DLD1 (cell line): ENCODE data around the gene SFRP4.
"Not testable (repeated sequence)": the region's sequence is repeated elsewhere in the genome, so short reads cannot be mapped to it uniquely, and the experiment has no call there.

Experiments
- in situ Hi-C: cut with HindIII; loops from 2 replicates; pipeline ENCODE4 v1.10.0; 2017; ENCODE audit warnings: low sequenced_read_pairs

SFRP4 gene

DNA sequence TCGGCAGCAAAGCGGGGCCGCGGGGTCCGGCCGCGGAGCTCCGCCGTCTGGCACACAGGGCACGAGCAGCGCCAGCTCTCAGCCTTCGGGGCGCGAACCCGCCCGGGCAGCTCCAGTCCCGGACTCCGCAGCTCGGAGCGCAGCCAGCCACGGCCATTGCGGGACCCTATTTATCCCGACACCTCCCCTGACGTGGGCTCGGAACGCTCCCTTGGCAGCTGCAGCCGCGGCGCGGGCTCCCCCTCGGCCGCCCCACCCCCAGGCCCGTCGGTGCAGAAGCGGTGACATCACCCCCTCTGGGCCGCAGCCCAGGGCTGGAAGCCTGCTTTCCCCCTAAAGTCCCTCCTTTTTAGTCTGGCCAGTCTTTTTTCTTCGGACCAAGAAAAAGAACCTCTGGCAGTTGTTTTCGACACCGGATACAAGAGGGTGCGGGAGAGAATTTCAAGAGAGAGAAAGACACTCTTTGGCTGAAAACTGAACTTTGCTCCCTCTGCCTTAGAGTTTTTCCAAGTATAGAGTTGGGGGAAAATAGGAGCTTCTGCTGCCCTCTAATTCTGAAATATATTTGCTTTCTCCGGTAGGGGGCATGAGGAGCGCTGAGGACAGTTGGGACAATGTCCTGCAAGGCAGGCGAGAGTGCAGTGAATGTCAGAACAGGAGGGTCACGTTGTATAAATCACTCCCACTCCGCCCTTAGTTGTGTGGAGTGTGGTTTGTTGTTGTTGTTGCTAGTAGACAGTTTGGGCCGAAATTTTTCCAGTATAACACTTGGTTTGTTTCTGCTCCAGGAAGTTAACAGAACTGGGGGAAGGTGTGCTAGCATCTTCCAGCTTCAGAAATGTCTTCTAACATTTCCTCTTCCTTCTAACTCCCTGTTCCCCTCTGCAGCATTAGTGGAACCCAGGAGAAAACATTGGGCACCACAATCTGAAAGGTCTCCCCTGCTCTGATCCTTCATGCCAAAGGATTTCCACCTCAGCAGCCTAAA, at the start of gene SFRP4:
Gene SFRP4, minus strand, starts transcription at position 145 of the 988 bp plus-strand sequence. CDS start 280 bp downstream, outside the sequence.
- in situ Hi-C loops: loop anchor here (25.0 kb wide), 1 partner anchor 295 kb away; no protein-coding TSS in a partner anchor

DNA sequence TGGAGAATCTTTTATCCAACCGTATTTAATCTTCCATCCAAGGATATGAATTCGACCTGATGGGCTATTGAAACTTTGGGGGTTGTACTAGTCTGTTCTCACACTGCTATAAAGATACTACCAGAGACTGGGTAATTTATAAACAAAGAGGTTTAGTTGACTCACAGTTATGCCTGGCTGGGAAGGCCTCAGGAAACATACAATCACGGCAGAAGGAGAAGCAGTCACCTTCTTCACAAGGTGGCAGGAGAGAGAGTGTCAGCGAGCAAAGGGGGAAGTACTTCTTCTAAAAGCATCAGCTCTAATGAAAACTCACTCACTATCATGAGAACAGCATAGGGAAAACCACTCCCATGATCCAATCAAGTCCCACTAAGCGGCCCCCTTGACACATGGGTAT, 47.6 kb upstream of the SFRP4 start:
- in situ Hi-C loops: no loop called here

DNA sequence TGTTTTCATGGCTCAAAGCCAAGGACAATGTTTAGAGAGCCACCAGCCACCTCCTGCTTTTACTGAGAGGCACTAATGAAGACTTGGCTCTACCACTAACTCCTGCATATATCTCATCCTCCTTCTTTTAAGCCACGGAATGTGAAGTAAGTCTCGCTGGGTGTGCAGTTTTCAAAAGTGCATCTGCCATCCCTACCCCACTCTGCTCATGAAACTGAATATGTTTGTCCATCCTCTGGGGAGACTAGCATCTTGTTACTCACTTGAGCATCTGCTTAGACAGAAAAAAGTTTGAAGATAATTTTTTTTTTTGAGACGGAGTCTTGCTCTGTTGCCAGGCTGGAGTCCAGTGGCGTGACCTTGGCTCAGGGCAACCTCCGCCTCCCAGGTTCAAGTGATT, 44.6 kb upstream of the SFRP4 start:
- in situ Hi-C loops: no loop called here

DNA sequence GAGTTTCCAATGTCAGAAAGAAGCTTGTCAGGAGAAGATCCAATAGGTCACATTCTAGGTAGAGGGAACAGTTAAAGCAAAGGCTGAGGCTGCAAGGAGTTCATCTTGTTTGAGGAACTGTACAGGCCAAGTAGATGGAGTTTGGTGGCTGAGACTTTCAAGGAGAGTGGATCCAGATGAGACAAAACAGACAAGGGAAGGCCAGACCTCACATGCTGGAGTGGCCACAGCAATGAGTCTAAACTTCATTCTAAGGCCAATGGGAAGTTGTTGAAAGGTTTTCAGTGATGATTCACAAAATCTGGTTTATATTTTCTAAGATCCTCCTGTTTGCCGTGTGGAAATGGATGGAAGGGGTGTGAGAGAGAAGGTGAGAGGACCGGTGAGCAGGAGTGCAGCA, 43.9 kb upstream of the SFRP4 start:
- in situ Hi-C loops: no loop called here

DNA sequence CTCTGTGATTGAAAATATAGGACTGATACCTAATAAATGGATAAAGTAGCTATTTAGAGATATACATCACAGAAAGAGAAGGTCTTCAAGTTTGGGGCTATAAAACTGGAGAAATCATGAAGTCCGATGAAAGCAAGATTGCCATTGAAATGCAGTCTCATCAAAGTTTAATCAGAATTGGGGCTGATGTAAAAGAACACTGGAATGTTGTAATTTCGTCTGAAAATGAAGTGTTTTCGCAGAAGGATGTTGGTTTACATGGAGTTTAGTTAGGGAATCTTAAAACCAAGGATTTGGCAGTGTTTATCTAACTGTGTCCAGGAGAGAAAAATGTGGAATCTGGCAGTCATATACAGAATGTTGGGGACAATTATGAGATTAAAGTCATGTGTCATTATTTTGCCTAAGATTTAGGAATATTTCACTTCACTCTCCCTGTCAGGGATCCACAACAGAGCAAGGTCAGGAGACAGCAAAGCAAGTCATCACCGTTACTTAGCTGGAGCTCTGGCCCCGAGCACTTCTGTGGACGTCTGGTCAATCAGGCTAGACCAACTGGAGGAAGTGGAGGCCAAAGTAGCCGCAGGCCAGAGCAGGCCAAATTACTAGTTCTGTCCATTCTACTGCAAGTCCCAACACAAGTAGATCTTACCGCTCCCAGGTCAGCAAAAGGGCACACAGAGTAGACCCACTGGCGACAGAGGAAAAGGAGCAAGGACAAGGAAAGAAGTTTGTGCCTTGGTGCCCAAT, 40.8 kb upstream of the SFRP4 start:
- in situ Hi-C loops: no loop called here

DNA sequence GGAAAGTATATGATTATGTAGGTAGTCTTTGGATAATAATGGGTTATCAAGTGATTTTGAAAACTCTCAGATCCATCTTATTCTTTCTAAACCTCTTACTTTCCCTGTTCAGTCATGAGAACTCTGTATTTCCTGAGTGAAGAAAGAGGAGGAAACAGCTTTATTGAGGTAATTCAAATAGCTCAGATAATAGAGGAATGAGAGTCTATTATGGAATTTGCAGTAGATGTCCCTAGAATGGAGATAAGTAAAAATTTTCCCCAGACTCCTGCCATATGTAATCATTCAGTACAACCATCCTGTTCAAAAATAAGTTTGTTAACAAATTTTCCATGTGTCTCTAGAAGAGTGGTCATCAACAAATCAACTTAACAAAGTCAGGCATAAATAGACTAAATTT, 40.2 kb upstream of the SFRP4 start:
- in situ Hi-C loops: no loop called here

DNA sequence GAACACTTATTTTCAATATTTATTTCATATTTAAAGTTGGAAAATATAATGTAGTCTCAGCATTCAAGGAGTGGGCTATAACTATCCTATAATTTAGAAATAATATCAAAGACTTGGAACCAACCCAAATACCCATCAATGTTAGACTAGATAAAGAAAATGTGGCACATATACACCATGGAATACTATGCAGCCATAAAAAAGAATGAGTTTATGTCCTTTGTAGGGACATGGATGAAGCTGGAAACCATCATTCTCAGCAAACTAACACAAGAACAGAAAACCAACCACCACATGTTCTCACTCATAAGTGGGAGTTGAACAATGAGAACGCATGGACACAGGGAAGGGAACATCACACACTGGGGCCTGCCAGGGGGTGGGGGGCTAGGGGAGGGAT, 37.6 kb upstream of the SFRP4 start:
- in situ Hi-C loops: not testable (repeated sequence)

DNA sequence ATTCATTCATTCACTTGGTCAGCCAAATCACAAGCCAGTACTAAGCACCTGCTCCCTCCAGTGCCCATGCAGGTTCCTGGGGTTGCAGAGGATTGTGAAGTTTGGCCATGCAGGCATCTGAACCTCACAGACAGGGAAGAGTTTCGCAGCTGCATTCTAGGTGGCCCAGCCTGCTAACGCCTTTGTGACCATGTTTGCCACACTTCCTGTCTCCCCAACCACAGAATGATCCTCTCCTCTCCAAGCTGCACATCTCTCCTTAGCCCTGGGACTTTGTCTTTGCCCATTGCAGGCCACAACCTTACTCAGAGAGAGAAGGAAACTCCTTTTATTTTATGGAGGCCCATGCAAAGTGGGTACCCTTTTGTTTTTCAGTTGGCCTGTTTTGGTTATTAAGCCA, 35.6 kb upstream of the SFRP4 start:
- in situ Hi-C loops: no loop called here

DNA sequence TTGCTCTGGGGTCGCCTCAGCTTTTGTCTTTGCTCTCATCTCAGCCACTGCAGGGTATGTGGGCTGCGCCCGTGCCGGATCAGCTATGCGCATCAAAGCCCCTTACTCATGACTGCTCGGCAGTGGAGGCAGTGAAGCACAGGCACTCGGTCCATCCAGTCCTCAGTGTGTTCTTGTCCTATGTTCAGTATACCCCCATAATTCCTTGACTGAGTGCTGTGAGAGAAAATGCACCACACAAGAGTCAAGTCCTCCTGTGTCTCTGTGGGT, 31.3 kb upstream of the SFRP4 start:
- in situ Hi-C loops: no loop called here

DNA sequence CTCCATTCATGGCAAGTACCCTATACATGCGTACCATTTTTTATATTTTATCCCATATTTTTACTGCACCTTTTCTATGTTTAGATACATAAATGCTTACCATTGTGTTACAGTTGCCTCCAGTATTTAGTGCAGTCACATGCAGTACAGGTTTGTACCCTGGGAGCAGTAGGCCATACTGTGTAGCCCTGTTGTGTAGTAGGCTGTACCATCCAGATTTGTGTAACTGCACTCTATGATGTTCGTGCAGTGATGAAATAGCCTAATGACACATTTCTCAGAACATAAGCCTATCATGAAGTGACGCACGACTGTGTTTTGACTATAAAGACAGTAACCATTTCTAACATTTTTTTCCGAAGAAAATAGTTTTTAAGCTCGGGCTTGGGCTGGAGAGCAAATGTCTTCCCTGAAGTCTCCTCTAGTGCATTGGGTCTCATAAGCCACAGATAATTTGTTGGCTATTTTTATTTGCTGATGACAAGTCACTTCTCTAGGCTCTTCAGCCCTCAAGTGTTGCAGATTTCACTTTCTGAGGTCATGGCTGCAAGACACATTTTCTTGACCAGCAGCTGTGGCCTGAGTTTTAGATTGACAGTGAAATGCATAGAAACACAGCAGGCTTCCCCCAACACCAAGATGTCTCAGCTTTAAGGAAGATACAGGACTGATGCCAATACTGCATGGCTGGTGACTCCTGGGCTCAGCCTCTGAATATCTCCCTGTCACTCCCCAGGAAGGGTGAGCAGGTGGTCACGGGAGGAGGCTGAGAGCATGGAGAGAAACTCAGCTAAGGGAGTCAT, 30.7 kb upstream of the SFRP4 start:
- in situ Hi-C loops: no loop called here

DNA sequence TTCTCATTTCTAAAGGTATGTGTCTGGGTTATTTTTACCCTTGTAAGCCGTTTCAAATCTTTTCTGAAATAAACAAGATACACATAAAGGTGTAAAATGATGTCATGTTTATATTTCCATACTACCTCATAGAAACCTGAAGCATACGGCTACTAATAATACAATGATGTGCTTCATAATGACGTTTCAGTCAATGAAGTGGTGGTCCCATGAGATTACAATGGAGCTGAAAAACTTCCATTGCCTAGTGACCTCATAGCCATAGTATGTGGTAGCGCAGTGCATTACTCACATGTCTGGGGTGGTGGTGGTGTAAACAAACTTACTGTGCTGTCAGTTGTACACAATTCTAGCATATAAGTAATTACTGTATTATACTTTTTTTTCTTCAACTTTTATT, 28.7 kb upstream of the SFRP4 start:
- in situ Hi-C loops: no loop called here

DNA sequence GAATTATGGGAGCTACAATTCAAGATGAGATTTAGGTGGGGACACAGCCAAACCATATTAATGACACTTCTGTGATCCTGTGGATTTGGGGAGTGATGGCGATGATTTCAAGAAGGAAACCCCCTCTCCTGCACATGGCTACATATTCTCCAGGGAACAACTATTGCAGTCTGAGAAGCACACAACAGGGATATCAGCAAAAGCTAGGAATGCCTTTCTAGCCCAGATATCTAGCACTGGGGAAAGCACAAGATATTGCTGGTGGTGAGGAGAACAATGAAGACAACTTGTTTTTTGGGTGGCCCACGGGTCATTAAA, 28.1 kb upstream of the SFRP4 start:
- in situ Hi-C loops: no loop called here

DNA sequence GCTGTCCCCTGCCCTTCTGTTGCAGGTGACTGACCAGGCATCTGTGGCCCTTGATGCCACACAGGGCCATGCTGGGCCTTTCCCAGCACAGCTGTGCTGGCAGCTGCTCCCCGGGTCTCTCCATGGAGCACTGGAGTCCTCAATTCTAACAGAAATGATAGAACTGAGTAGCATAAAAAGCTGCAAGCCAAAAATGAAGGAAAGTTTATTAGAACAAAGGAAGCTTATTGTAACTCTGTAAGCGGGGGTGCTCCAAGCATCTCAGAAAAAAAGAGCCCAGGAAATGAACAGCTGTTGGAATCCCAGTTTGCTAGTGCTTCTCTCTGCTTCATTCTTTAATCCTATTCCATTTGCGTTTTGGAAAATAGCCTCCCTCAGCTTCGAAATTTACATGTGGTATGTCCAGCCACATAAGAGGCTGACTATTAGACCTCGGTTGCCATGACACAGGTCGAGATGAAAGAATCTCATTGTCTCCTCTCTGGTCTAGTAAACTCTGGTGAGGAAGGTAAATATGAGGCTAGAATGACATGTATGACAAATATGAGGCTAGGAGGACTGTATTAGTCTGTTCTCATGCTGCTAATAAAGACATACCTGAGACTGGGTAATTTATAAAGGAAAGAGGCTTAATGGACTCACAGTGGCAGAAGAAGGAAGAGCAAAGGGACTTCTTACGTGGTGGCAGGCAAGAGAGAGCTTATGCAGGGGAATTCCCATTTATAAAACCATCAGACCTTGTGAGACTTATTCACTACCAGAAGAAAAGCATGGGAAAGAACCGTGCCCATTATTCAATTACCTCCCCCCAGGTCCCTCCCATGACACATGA, 27.5 kb upstream of the SFRP4 start:
- in situ Hi-C loops: no loop called here

DNA sequence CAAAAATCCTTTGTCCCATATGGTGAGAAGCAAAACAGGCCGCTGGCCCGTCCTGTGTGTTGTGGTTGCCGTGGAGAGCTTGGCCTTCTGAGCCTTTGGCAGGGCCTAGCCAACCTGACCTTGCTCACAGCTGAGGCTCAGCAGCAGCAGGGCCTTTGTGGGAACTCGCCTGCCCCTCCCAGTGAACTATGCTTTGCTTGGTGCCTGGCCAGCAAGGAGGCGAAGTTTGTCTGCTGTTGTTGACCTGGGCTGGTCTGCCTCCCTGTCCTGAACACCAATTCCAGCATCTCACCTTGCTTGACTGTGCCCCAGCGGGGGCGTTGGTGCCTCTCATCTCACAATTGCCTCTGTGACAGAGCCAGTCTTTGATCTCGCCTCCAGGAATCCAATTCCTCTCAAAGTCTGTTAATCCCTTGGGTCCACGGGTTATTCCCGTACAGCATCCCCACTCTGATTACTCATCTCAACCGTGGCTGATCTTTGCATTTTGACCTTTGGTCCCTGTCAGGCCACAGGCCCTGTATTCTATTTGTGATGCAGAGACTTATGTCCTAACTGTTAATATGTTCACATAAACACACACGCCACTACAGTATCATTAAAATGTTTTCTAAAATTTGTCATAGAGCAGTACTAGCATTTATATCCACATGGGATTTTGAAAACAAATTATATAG, 26.5 kb upstream of the SFRP4 start:
- in situ Hi-C loops: no loop called here

DNA sequence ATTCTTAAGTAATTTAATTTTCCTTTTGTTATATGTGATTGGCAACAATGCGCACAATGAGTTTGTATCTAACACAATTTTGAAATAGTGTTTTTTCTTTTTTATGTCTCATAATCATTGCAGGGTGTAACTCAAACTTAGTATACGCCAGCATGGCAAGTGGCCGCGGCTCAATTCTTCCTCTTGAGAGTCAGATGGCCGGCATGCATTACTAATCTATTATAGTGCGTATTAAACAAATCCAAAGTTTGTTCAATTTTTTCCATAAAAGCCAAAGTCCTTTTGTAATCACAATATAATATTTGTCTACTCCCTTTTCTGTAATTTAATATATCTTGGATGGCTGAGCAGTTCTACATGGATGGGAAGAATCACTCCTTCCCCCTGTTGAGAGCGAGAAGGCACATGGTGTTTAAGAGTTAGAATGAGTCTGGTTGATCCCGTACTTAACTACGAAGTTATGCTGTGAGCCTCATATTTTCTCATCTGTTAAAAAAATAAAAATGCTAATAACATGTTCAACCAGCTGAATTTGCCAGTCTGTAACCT, 16.5 kb upstream of the SFRP4 start:
- in situ Hi-C loops: no loop called here

DNA sequence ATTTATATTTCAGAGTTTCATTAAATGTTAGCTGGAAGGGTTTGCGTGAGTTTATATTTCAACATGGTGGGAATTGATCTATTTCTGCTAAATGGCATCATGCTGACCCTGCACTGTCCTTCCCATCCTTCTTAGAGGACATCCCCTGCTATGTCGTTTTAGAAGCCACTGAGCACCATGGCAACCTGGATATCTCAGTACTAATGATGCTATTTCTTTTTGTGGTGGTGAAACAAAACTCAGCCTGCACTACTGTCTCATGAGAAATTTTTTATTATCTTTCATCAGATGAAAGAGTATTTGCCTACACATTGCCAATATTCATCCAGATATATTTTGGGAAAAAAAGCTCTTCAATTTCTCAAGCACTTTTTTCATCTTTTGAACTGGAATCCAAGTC, 15.9 kb upstream of the SFRP4 start:
- in situ Hi-C loops: no loop called here

DNA sequence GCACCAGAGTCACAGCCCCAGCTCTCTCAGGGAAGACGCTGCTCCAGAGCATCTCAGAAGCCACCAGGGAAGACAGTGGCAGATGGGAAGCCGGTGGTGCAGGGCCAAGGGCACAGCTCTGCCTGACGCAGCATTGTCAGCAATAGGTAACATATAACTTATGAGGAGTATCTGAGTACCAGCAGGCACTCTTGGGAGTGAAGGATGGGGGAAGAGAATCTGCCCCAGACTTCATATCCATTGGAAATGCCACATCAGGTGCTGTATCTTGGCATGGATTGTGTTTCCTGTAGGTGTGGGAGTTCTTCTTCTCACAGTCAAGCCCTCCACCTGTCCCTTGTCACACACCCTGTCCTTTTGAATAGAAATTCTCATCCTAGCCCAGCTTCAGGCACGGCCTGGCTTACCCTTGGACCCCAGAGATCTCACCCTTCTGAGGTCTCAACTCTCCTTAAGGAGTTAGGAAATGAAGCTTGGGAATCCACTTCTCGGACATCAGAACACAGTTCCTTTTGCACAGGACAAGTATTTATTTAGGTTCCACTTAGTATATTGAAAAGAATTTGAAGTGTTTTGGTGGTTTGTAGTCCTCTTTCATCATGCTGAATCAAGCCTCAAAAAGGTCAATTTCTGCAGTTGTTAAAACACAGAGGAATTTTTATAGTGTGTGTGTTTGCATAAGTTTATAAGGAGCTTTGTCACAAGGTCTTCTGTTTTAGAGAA, 13.8 kb upstream of the SFRP4 start:
- in situ Hi-C loops: no loop called here

DNA sequence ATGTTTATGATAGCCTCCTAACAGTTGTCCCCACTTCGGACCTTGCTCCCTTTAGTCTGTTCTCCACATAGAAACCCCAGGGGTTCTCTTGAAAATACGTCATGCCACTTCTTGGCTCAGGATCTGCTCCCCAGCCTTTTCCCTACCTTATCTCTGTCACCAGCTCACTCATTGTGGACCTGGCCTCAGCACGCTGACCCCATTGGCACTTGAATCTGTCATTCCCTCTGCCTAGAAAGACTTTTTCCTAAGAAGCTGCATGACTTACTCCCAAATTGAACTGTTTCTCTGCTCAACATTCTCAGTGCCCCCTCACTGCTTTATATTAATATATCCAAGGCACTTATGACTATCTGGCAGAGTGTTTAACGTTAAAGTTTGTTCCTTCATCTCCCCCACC, 12.3 kb upstream of the SFRP4 start:
- in situ Hi-C loops: no loop called here

DNA sequence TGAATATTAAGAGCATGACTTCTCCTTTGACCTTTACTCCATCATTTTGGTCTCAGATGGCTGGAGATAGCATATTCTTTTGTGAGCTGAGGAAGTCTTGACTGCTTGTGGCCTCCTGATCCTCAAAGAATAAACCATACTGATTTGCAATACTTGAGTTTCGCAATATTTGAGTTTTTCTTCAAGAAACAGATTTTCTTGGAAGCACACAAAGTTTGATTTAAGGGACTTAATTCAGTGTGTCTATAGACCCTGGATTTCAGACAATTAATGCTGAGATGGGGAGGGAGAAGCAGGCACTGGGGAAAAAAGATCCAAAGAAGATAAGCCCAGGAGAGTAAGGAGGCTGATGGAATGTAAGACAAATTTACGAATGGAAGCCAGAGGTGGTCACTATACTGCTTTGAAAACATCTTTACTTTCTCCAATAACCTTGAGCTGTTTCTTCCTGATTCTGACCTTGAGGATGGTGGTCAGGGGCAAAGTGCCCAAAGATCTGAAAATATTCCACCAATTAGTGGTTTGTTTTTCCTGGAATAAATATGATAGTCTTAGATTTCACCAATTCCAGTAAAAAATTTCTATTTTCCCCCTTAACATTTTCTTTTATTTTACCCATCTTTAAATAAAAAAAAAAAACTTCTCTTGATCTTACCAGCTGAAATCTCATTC, 11.3 kb upstream of the SFRP4 start:
- in situ Hi-C loops: no loop called here
